RWPE1 (cell line): ENCODE data around the gene NEK4.

ENCODE experiments used
- CTCF ChIA-PET: fragments of 350-600 bp; sonication (Branson Sonifier 250); formaldehyde crosslinking; extraction: SDS; loops from one replicate; lab custom pipeline; 2021; lab: Yijun Ruan, JAX
- POLR2A ChIA-PET: fragments of 400-600 bp; formaldehyde crosslinking; extraction: SDS; loops from one replicate; lab custom pipeline; 2020; ENCODE audit warnings: antibody characterized with exemption; ENCODE audit not compliant: low non-redundant PET; lab: Yijun Ruan, JAX
- DNase-seq: peaks from one replicate; pipeline ENCODE4 v3.0.0; 2012; ENCODE audit warnings: low spot score
- H3K27ac ChIP-seq: fragments of 450-650 bp; 2 replicates; pipeline ENCODE4 v1.5.1; 2017
- TF ChIP-seq, protein P1 (sequence below): fragments of 450-650 bp; conservative IDR thresholded peaks from 2 replicates; pipeline ENCODE4 v1.5.1; 2017; ENCODE audit warnings: low read depth, mild to moderate bottlenecking

Gene NEK4

DNA sequence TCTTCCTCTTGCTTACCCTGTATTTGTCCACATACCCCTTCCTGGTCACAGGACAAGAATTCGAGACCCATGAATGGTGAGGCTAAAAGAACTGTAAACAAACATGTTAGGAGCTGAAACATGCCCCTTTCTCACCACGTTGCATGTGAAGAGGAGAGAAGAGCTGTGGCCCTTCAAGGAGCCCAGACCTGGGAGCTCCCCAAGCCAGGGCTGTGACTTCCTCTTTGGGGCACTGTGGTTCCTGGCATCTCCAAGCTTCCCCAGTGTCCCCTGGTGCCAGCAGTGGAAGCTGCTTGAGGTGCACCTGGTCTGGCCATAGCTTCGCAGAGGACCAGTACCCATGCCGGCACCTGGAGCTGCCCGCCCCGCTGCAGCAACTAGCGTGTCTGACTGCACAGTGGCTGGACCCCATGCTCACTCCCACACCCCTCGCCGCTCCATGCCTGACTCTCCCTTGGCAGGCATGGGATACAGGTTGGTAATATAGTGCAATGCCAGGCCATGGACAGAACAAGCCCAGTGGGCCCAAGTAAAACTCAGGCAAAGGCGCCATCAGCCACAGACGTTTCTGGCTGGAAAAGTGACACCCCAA, 54.9 kb downstream of the NEK4 start:
- CTCF ChIA-PET = interaction anchor here (0.6 kb wide), 1 partner anchor 126 kb away, joined by 5 read pairs; no protein-coding TSS in a partner anchor
- TF ChIP-seq, protein P1, sequence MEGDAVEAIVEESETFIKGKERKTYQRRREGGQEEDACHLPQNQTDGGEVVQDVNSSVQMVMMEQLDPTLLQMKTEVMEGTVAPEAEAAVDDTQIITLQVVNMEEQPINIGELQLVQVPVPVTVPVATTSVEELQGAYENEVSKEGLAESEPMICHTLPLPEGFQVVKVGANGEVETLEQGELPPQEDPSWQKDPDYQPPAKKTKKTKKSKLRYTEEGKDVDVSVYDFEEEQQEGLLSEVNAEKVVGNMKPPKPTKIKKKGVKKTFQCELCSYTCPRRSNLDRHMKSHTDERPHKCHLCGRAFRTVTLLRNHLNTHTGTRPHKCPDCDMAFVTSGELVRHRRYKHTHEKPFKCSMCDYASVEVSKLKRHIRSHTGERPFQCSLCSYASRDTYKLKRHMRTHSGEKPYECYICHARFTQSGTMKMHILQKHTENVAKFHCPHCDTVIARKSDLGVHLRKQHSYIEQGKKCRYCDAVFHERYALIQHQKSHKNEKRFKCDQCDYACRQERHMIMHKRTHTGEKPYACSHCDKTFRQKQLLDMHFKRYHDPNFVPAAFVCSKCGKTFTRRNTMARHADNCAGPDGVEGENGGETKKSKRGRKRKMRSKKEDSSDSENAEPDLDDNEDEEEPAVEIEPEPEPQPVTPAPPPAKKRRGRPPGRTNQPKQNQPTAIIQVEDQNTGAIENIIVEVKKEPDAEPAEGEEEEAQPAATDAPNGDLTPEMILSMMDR = no peak
- DNase-seq = no peak
- POLR2A ChIA-PET = no interaction called here
- no peak overlapping the region for H3K27ac ChIP-seq

DNA sequence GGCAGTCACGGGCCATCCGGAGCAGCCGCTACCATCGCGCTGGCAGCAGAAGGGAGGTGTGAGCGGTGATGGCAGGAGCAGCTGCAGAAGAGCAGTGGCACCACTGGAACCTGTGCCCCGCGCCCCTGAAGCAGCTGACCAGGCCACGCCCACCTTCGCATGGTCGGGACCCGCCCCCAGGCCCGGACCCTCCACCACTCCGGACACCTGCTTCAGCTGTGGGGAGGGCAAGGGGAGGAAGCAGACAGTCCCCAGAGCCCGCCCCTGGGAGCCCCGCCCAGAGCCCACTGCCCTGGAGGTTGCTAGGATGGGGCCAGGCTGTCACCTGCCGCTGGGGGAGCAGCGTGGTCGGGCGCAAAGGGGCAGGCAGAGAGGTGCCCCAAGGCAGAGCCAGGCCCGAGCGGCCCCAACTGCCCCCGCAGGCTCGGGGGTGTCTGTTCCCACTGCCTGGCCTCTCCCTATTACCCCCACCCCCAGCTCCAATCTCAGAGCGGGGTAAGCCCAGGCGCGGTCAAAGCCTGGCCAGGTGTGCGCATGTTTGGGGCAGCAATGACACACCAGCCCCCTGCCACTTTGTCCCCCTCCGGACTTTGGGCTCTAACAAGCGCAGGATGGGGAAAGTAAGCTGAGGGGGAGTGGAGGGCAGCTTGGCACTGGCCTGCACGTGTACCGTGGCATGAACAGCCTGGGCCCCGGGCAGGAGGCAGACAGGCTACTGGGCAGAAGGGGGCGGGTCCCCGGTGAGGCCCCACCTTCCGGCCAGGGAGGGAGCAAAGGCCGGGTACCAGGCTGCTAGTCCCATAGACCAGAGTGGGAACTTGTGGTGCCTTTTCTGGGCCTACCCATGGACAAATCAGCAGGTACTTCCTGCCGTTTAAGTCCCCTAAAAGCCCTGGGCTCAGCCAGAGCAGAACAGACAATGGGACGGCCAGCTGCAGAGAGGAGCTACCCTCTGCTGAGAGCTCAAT, 56.1 kb downstream of the NEK4 start:
- H3K27ac ChIP-seq = no peak overlapping the region
- POLR2A ChIA-PET = no interaction called here
- no peak for DNase-seq
- TF ChIP-seq, protein P1 = no peak
- CTCF ChIA-PET = no interaction called here

DNA sequence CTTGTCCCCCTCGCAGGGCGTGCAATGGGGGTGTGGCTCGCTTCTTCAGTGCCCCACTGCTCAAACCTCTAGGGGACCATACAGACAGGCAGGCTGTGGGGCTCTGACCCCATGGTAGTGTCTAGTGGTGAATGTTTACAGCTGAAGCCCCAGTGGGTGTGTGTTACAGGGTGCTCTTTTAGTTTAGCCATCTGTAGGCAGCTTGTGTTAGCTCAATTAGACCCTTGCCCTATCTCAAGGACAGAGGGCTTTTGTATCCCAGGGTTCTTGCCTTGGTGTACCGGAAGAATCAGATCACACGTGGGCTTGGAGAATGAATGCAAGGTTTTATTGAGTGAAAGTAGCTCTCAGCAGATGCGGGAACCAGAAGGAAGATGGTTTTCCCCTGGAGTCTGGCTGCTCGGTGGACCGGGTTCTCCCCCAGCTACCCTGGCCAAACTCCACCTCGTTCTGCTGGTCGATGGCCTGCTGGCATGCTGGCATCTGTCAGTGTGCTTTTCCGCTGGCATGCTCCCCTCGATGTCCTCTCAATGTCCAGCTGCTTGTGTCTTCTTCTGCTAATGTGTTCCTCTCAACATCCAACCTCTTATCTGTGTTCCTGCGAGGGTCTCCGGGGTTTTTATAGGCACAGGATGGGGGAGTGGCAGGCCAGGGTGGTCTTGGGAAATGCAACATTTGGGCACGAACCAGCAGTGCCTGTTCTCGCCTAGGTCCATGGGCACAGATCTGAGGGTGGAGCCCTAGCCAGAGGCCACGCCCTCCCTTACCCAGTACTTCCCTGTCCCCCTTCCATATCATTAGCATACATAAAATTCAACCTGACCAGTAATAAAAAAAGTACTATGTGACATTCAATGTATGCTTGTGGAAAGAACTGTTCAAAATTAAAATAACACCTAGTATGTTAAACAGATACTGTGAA, 58.2 kb downstream of the NEK4 start:
- DNase-seq = no peak

DNA sequence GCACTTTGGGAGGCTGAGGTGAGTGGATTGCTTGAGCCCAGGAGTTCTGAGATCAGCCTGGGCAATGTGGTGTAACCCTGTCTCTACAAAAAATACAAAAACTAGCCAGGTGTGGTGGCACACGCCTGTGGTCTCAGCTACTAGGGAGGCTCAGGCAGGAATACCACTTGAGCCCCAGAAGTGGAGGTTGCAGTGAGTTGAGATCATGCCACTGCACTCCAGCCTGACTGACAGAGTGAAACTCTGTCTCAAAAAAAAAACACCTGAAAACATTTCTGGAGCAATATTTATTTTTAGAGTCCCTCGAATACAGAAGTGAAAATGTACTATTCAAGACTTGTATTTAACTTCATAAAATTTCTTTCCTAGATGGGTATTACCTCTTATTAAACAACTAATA, 60.2 kb downstream of the NEK4 start:
- TF ChIP-seq, protein P1 = no peak
- ChIA-PET CTCF (no interaction called here), POLR2A (no interaction called here)
- DNase-seq = no peak
- H3K27ac ChIP-seq = peak overlapping the region; percentile 48

More for the DNA sequence above, 58.2 kb downstream of the NEK4 start:
- TF ChIP-seq, protein P1 = no peak
- ChIA-PET POLR2A (no interaction called here), CTCF (no interaction called here)
- H3K27ac ChIP-seq = peak overlapping the region; percentile 3; the same call in 1 of the 2 replicates

DNA sequence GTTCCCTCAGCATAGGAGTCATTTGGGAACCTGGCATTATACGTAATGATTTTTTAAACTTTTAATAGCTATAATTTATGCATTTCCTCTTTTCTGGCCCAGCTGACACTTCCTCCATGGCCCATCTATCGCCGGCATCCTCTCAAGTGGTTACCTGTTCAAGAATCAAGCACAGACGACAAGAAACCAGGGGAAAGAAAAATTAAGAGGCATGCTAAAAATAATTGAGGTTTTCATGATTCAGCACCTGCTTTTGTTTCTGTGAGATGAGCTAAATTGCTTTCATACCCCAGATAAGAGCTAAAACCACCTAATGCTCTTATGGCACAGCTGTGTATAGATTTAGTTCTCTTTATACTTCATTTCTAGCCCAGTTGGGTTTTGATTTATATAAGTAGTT, 63.2 kb downstream of the NEK4 start:
- ChIA-PET POLR2A (no interaction called here), CTCF (interaction anchor here (0.7 kb wide), 1 partner anchor 10 kb away, joined by 4 read pairs; no protein-coding TSS in a partner anchor)
- DNase-seq = no peak
- TF ChIP-seq, protein P1 = no peak
- no peak overlapping the region for H3K27ac ChIP-seq
